Measurements from ENCODE around the gene PTGER4. TPM values are rescaled to one million over a fixed set of nuclear protein-coding genes. Genes with fewer than 3 reads are reported as not detected.
"Not testable (repeated sequence)": the region's sequence is repeated elsewhere in the genome, so short reads cannot be mapped to it uniquely, and the experiment has no call there.

Gene PTGER4
- total RNA-seq, 2 donors from 2014 or later = 42.3 to 59.5 TPM

GRCh38 chr5:40716590-40716989 is 36.9 kb downstream of the PTGER4 start:
- Mint-ChIP-seq H3K4me1 (ENCODE audit: low read depth) (peaks cover 8% of the 10 kb centered on the region), H3K27ac (no peak overlapping the region), H3K4me3 (no peak overlapping the region), H3K27me3 (ENCODE audit: low read depth) (no peaks in the 10 kb centered on the region), H3K9me3 (peaks cover 1 to 4% of the 10 kb centered on the region in 2 donors), H3K36me3 (ENCODE audit: insufficient read depth in 2 of 2) (peaks cover 11 to 21% of the 10 kb centered on the region in 2 donors)
- ATAC-seq (replicated peaks in 1 of 2) (no peak), DNase-seq (no peak)

- H3K27me3 Mint-ChIP-seq (ENCODE audit: low read depth) = no peaks in the 10 kb centered on the region
- H3K36me3 Mint-ChIP-seq (ENCODE audit: insufficient read depth in 2 of 2) = peaks cover 11 to 21% of the 10 kb centered on the region in 2 donors
Measured at GRCh38 chr5:40717281-40717680, 37.6 kb downstream of the PTGER4 start.

GRCh38 chr5:40720069-40720468 is 40.4 kb downstream of the PTGER4 start:
- peaks cover 12 to 29% of the 10 kb centered on the region in 2 donors for H3K36me3 Mint-ChIP-seq (ENCODE audit: insufficient read depth in 2 of 2)
- no peaks in the 10 kb centered on the region for H3K27me3 Mint-ChIP-seq (ENCODE audit: low read depth)
- ATAC-seq (replicated peaks in 1 of 2) = no peak
- DNase-seq = no peak
- no peak overlapping the region for H3K4me3 Mint-ChIP-seq
- peaks cover 8% of the 10 kb centered on the region for H3K4me1 Mint-ChIP-seq (ENCODE audit: low read depth)
- no peak overlapping the region for H3K27ac Mint-ChIP-seq
- H3K9me3 Mint-ChIP-seq = peaks cover 1 to 5% of the 10 kb centered on the region in 2 donors

More at GRCh38 chr5:40717281-40717680, 37.6 kb downstream of the PTGER4 start:
- no peak overlapping the region for H3K27ac Mint-ChIP-seq
- H3K9me3 Mint-ChIP-seq = peaks cover 1 to 5% of the 10 kb centered on the region in 2 donors
- DNase-seq (no peak), ATAC-seq (replicated peaks in 1 of 2) (no peak)
- no peak overlapping the region for H3K4me3 Mint-ChIP-seq
- H3K4me1 Mint-ChIP-seq (ENCODE audit: low read depth) = peaks cover 8% of the 10 kb centered on the region

- DNase-seq; ATAC-seq (replicated peaks in 1 of 2); H3K4me1 Mint-ChIP-seq (ENCODE audit: low read depth); H3K27ac Mint-ChIP-seq; H3K4me3 Mint-ChIP-seq; H3K27me3 Mint-ChIP-seq (ENCODE audit: low read depth); H3K9me3 Mint-ChIP-seq: not testable (repeated sequence)
- H3K36me3 Mint-ChIP-seq (ENCODE audit: insufficient read depth in 2 of 2) = peaks cover 16 to 37% of the 10 kb centered on the region in 2 donors
Measured at GRCh38 chr5:40722497-40722911, 42.8 kb downstream of the PTGER4 start.

GRCh38 chr5:40733434-40733833 is 53.7 kb downstream of the PTGER4 start:
- Mint-ChIP-seq H3K9me3 (no peaks in the 10 kb centered on the region), H3K27me3 (ENCODE audit: low read depth) (no peaks in the 10 kb centered on the region), H3K27ac (no peak overlapping the region), H3K4me1 (ENCODE audit: low read depth) (peaks cover 27% of the 10 kb centered on the region), H3K4me3 (no peak overlapping the region), H3K36me3 (ENCODE audit: insufficient read depth in 2 of 2) (peaks cover 5 to 8% of the 10 kb centered on the region in 2 donors)
- DNase-seq (no peak), ATAC-seq (replicated peaks in 1 of 2) (no peak)

- Mint-ChIP-seq H3K27me3 (ENCODE audit: low read depth) (no peaks in the 10 kb centered on the region), H3K27ac (no peak overlapping the region), H3K9me3 (no peaks in the 10 kb centered on the region), H3K4me3 (no peak overlapping the region), H3K36me3 (ENCODE audit: insufficient read depth in 2 of 2) (peaks cover 8 to 10% of the 10 kb centered on the region in 2 donors), H3K4me1 (ENCODE audit: low read depth) (peaks cover 27% of the 10 kb centered on the region)
- DNase-seq = no peak
- ATAC-seq (replicated peaks in 1 of 2) = no peak
Measured at GRCh38 chr5:40733879-40734563, 54.3 kb downstream of the PTGER4 start.

GRCh38 chr5:40734986-40735385 is 55.3 kb downstream of the PTGER4 start:
- Mint-ChIP-seq H3K4me3 (peak overlapping the region; percentile 3 to 59), H3K4me1 (ENCODE audit: low read depth) (peaks cover 27% of the 10 kb centered on the region), H3K27ac (peak overlapping the region; percentile 14), H3K27me3 (ENCODE audit: low read depth) (no peaks in the 10 kb centered on the region), H3K9me3 (peaks cover 0 to 3% of the 10 kb centered on the region in 2 donors), H3K36me3 (ENCODE audit: insufficient read depth in 2 of 2) (peaks cover 11 to 13% of the 10 kb centered on the region in 2 donors)
- peak; percentile 48 to 70 for ATAC-seq (replicated peaks in 1 of 2)
- no peak for DNase-seq

GRCh38 chr5:40735609-40736008 is 55.9 kb downstream of the PTGER4 start:
- peaks cover 0 to 3% of the 10 kb centered on the region in 2 donors for H3K9me3 Mint-ChIP-seq
- no peaks in the 10 kb centered on the region for H3K27me3 Mint-ChIP-seq (ENCODE audit: low read depth)
- peak; percentile 33 to 47 for ATAC-seq (replicated peaks in 1 of 2)
- H3K36me3 Mint-ChIP-seq (ENCODE audit: insufficient read depth in 2 of 2) = peaks cover 13 to 16% of the 10 kb centered on the region in 2 donors
- H3K27ac Mint-ChIP-seq = peak overlapping the region; percentile 14
- H3K4me3 Mint-ChIP-seq = peak overlapping the region; percentile 3 to 22
- DNase-seq = no peak
- H3K4me1 Mint-ChIP-seq (ENCODE audit: low read depth) = peaks cover 27% of the 10 kb centered on the region

GRCh38 chr5:40736103-40736875 is 56.6 kb downstream of the PTGER4 start:
- H3K27ac Mint-ChIP-seq = peak overlapping the region; percentile 14
- H3K27me3 Mint-ChIP-seq (ENCODE audit: low read depth) = no peaks in the 10 kb centered on the region
- peaks cover 12 to 23% of the 10 kb centered on the region in 2 donors for H3K36me3 Mint-ChIP-seq (ENCODE audit: insufficient read depth in 2 of 2)
- H3K4me1 Mint-ChIP-seq (ENCODE audit: low read depth) = peaks cover 25% of the 10 kb centered on the region
- H3K4me3 Mint-ChIP-seq = no peak overlapping the region
- peak; percentile 65 to 66 for ATAC-seq (replicated peaks in 1 of 2)
- DNase-seq = peak in 1 of 2 donors; percentile 17
- H3K9me3 Mint-ChIP-seq = peaks cover 0 to 3% of the 10 kb centered on the region in 2 donors

- ATAC-seq (replicated peaks in 1 of 2) (no peak), DNase-seq (no peak)
- Mint-ChIP-seq H3K9me3 (peaks cover 0 to 3% of the 10 kb centered on the region in 2 donors), H3K27me3 (ENCODE audit: low read depth) (no peaks in the 10 kb centered on the region), H3K27ac (no peak overlapping the region), H3K4me1 (ENCODE audit: low read depth) (peaks cover 29% of the 10 kb centered on the region), H3K36me3 (ENCODE audit: insufficient read depth in 2 of 2) (peaks cover 16 to 32% of the 10 kb centered on the region in 2 donors), H3K4me3 (no peak overlapping the region)
Measured at GRCh38 chr5:40738502-40738901, 58.8 kb downstream of the PTGER4 start.

Other genes starting within 250 kb of the PTGER4 start
- 10 to 100 TPM; 29.4 to 33.5 TPM for gene TTC33, start 76.0 kb downstream of the PTGER4 start, total RNA-seq
- 10 to 100 TPM; 62.7 to 69.1 TPM for gene PRKAA1, start 118.5 kb downstream of the PTGER4 start, total RNA-seq
- 1,000 to 10,000 TPM; 2,016 to 2,043 TPM for gene RPL37, start 155.3 kb downstream of the PTGER4 start, total RNA-seq
- gene CARD6, start 161.5 kb downstream of the PTGER4 start, total RNA-seq = 1 to 10 TPM in 1 of 2 donors, under 1 TPM in 1; 0.76 to 1.2 TPM
- gene C7, start 229.6 kb downstream of the PTGER4 start, total RNA-seq = not detected

Measured in activated T-cell treated with anti-CD3 and anti-CD28 coated beads, Interleukin-2, amount 50 U/mL, for 72 hours (primary cell).